HG03342 (cell line): ENCODE measurements around the gene TK2.

ENCODE experiments used
- ATAC-seq: cut with Tn5 transposase; IDR thresholded peaks from one replicate; pipeline ENCODE4 v1.9.1; 2021; ENCODE audit warnings: mild to moderate bottlenecking, moderate library complexity; ENCODE audit not compliant: unreplicated experiment

The TK2 gene

DNA sequence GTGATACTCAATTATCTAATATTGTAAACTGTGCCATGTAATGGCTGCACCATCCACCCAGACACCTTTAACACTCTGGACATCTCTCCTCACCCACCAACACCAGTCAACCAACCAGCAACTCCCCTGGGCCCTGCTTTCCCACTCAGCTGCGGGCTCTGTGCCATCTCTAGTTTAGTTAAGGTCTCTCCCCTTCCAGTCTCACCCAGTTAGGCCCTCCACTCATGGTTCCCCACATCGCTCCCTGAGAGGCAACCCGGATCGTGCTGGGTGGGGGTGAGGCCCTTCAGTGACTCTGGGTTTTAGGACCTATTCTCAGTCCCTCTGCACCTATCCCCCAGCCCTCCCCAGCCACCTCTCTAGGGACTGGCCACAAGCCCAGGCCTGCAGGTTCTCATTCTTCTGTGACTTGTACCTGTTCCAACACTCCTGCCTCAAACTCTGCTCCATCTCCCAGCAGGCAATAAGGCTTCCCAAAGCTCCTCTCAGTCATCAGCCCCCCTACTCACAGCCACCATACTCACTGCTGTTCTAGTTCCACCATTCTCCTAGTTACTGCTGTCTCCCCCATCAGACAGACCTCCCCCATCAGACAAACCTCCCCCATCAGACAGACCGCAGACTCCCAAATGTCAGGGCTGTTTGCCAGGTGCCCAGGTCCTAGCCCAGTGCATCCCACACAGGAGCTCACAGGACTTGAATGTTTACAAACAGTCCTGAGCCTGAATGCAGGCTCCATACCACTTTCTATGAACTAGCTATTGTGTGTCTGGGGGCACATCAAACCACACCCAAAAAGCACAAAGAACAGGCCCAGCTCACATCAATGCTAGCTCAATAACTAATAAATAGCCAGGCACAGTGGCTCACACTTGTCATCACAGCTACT lies 2.6 kb downstream of the TK2 start:
- no peak for ATAC-seq

- ATAC-seq = no peak
Measured at GRCh38 chr16:66544016-66544757, 5.7 kb downstream of the TK2 start.

GRCh38 chr16:66543541-66543940 lies 6.4 kb downstream of the TK2 start:
- ATAC-seq = no peak

DNA sequence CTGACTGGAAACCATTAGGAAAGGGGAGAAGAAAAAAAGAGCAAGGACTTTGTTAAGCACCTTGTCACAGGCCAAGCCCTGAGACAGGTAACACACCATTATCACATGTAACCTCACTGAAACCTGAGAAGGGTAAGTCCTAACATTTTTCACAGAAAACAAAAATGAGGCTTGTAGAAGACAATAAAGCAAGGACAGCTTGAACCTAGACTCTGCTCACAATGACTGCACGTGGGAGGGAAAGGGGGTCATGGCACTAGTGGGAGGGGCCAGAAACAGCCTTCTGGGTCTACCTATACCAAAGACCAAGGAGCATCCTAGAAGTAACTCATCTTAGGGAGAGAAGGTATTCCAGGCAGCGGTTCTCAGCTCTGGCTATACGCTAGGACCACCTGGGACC lies 7.5 kb downstream of the TK2 start:
- ATAC-seq = no peak

- no peak for ATAC-seq
Measured at GRCh38 chr16:66541388-66542355, 8.2 kb downstream of the TK2 start.

DNA sequence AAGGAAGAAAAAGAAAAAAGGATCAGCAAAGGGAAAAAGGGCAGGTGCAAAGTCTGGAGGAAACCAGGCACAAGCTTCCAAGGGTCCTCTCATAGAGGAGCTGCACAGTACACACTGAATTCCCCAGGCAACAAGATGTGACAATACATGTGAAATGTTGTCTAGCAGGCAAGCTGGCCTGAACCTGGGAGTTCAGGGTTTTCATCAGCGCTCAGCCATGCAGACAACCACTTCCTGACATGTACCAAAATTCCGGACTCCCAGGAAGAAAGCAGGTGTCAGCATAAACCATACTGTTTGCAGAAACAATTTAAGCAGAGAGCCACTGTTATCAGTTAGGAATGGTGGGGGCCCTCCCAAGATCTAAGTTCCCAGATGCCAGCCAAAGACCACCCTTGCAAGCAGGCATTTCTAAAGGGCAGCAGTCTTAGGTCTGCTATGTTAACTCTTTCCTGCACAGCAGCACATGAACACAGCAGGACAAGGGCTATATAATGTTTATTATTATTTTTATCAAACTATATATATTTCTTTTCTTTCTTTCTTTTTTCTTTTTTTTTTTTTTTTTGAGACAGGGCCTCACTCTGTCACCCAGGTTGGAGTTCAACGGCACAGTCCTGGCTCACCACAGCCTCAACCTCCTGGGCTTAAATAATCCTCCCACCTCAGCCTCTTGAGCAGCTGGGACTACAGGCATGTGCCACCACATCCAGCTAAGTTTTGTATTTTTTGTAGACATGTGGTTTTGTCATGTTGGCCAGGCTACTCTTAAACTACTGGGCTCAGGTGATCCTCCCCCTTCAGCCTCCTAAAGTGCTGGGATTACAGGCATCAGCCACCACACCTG lies 10.1 kb downstream of the TK2 start:
- ATAC-seq = peak; percentile 74

DNA sequence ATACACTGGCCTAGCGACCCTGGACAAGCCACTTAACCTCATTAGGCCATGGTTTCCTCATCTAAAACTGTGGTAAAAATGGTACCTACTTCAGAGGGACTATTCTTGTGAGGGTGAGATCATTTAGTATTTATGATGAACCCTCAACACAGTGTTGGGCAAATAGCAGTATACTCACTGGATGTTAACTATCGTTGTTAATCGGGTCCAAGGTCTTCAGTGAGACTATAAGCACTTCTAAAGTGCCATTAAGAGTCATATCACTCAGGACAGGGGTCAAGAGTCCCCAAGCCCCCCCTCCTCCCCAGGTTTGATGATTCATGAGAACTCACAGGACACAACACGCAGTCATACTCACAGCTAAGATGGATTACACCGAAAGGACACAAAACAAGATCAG lies 11.0 kb downstream of the TK2 start:
- ATAC-seq = no peak

DNA sequence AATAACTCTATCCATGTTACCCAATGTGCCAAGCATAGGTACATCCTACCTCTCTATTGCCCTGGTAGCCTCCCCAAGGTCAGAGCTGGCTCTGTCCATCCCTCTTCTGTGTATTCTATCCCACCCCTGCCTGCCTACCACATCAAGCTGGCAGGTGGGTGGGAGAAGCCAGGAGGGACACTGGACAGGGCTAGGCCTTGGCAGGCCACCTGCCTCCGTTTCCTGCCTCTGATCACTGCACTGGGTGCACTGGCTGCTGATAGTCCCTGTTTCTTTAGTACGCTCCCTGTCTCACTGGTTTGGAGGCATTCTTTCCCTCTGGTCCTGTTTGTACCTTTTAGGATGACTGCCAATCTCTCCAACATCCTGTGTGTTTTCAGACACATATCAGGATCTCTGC lies 12.7 kb downstream of the TK2 start:
- no peak for ATAC-seq

DNA sequence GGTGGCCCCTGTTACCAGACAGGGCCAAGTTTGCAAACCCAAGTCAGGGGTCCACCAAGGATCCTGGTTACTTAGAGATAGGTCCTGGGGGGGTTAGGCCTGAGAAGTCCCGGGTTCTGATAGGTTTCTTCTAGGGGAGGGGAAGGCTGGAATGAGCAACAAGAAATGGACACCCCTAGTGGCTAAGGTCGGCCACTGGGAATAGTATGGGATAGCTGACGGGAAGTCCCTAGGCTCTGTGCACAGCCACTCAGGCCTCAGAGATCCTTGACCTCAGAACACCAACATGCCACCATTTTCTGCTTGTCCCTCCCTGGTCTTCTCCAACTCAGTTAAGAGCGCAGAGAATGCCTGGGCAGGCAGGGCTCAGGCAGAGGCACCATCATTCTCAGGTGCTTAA lies 13.4 kb downstream of the TK2 start:
- ATAC-seq = no peak

- ATAC-seq = no peak
Measured at GRCh38 chr16:66534376-66534799, 15.5 kb downstream of the TK2 start.

DNA sequence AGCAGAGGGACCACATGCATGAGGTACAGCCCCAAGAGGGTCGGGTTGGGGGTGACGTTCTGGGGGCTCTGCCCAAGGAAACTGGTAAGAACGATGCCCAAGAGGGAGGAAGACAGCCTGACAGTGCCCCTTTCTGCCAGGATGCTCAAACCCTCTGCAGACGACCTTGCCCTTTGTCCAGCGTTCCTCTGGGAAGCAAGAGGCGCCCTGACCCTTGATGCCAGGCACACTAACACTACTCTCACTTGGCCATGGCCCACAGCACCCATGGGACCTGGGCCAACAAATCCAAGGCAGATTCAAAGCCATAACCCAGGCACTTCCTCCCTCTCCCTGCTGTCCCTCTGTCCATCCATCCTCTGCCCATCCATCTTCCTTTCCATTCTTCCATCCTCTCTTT lies 20.4 kb downstream of the TK2 start:
- no peak for ATAC-seq

GRCh38 chr16:66528294-66528693 lies 21.6 kb downstream of the TK2 start:
- ATAC-seq = no peak

DNA sequence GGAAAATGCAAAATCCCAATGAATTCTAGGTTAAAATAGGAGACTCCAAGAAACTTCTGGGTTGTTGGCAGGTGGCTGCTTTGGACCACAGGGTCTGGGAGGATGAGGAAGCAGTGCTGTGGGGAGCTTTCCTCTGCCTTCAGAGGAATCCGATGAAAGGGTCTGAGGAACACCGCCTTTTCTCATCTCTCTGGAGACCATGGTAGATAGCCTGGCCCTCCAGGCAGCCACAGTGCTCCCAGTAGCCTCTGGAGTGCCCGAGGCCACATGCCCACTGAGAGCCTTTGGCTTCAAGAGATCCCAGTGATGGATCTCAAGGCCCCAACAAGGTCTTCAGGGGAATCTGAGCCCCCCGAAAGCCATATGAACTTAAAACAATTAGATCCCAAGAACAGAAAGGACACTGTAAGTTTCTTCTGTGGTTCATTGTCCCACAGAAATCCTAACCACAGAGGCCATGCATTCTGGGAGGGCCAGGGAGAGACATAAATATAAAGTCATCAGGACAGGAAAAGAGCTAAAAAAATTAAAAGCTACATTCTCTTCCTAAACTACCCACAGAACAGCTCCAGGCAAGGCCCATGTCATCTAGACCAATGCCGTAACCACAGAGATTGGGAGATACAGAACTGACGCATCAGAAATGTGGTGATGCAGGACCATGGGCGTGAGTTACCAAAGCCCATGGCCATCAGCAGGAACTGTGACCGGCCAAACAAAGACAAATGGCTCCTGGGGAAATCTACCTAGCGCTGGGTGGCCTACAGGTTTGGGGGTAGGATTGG lies 24.3 kb downstream of the TK2 start:
- ATAC-seq = no peak

GRCh38 chr16:66524601-66525164 lies 25.2 kb downstream of the TK2 start:
- peak; percentile 62 for ATAC-seq

- ATAC-seq = peak; percentile 42
Measured at GRCh38 chr16:66523861-66524354, 26.0 kb downstream of the TK2 start.

- no peak for ATAC-seq
Measured at GRCh38 chr16:66522816-66523590, 26.9 kb downstream of the TK2 start.

- peak; percentile 59 for ATAC-seq
Measured at GRCh38 chr16:66521951-66522771, 27.8 kb downstream of the TK2 start.
